Measurements from ENCODE around the gene FAM184A. TPM values are rescaled to one million over a fixed set of nuclear protein-coding genes. Genes with fewer than 3 reads are reported as not detected.

The FAM184A gene
- total RNA-seq, 1 experiment from 2014 or later: 8.7 TPM

- intact Hi-C loops (cut with micrococcal nuclease; ENCODE audit: unreplicated experiment) (no loop called here), in situ Hi-C loops (cut with HindIII; ENCODE audit: low pct_unique_long_range_greater_than_20kb, low sequenced_read_pairs) (no loop called here)
- ChIA-PET POLR2A (no interaction called here), CTCF (no interaction called here)
- BruUV-seq (replicated peaks): TSS peak; percentile 67
- peak overlapping the region; percentile 96 to 97 for H3K4me3 ChIP-seq (ENCODE audit: low read depth in 2 of 2, low read length in 2 of 2)
- ATAC-seq (no peak), DNase-seq (ENCODE audit: low read depth, low spot score) (no peak)
- H3K36me3 ChIP-seq (ENCODE audit: control insufficient read depth, insufficient read depth, low read length): peaks cover 17% of the 10 kb centered on the region
- H3K4me1 ChIP-seq (ENCODE audit: control insufficient read depth, insufficient read depth, low read length): peaks cover 17% of the 10 kb centered on the region; the same call in 1 of the 2 replicates
- H3K9me3 ChIP-seq (ENCODE audit: control insufficient read depth, insufficient read depth, low read depth, low read length): no peaks in the 10 kb centered on the region
- H3K27ac ChIP-seq (ENCODE audit: low read length): 0 out of 2 replicates have a peak overlapping the region, but pooled peaks have one; percentile 26
- no peak for TF ChIP-seq SIN3A (IDR thresholded peaks at IDR 0.05; ENCODE audit: borderline replicate concordance, insufficient read depth, low read depth, low read length)
- TF ChIP-seq, protein P1, sequence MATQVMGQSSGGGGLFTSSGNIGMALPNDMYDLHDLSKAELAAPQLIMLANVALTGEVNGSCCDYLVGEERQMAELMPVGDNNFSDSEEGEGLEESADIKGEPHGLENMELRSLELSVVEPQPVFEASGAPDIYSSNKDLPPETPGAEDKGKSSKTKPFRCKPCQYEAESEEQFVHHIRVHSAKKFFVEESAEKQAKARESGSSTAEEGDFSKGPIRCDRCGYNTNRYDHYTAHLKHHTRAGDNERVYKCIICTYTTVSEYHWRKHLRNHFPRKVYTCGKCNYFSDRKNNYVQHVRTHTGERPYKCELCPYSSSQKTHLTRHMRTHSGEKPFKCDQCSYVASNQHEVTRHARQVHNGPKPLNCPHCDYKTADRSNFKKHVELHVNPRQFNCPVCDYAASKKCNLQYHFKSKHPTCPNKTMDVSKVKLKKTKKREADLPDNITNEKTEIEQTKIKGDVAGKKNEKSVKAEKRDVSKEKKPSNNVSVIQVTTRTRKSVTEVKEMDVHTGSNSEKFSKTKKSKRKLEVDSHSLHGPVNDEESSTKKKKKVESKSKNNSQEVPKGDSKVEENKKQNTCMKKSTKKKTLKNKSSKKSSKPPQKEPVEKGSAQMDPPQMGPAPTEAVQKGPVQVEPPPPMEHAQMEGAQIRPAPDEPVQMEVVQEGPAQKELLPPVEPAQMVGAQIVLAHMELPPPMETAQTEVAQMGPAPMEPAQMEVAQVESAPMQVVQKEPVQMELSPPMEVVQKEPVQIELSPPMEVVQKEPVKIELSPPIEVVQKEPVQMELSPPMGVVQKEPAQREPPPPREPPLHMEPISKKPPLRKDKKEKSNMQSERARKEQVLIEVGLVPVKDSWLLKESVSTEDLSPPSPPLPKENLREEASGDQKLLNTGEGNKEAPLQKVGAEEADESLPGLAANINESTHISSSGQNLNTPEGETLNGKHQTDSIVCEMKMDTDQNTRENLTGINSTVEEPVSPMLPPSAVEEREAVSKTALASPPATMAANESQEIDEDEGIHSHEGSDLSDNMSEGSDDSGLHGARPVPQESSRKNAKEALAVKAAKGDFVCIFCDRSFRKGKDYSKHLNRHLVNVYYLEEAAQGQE (IDR thresholded peaks at IDR 0.05; ENCODE audit: insufficient read depth in 1 of 2, low read depth in 2 of 2, low read length in 1 of 2): no peak
- no peaks in the 10 kb centered on the region for H3K27me3 ChIP-seq (ENCODE audit: control insufficient read depth, insufficient read depth, low read length)
Observed at GRCh38 chr6:118933855-118934460, 144.5 kb downstream of the FAM184A start.

DNA sequence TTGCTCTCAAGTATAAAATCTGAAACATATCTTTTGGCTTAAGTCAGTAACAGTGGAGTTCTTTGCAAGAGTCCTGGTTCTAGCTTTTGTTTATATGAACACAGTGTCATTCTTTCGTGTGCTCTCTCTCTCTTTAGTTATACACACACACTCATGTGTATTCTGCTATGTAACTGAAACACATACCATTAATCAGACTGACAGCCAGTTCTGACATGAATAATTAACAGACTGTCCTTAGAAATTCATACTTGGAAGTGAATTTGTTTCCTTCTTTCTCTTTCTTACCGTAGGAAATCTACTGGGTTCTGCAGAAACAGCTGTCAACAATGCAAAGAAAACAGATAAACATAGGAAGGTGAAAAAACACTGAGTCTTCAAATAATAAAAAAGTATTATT lies 146.0 kb downstream of the FAM184A start:
- H3K36me3 ChIP-seq (ENCODE audit: control insufficient read depth, insufficient read depth, low read length): peaks cover 17% of the 10 kb centered on the region
- DNase-seq (ENCODE audit: low read depth, low spot score) (no peak), ATAC-seq (no peak)
- peaks cover 17% of the 10 kb centered on the region; the same call in 1 of the 2 replicates for H3K4me1 ChIP-seq (ENCODE audit: control insufficient read depth, insufficient read depth, low read length)
- in situ Hi-C loops (cut with HindIII; ENCODE audit: low pct_unique_long_range_greater_than_20kb, low sequenced_read_pairs) (no loop called here), intact Hi-C loops (cut with micrococcal nuclease; ENCODE audit: unreplicated experiment) (no loop called here)
- no peaks in the 10 kb centered on the region for H3K27me3 ChIP-seq (ENCODE audit: control insufficient read depth, insufficient read depth, low read length)
- no TSS peak for BruUV-seq (replicated peaks)
- POLR2A ChIA-PET: no interaction called here
- CTCF ChIA-PET: no interaction called here
- H3K27ac ChIP-seq (ENCODE audit: low read length): no peak overlapping the region
- no peak overlapping the region for H3K4me3 ChIP-seq (ENCODE audit: low read depth in 2 of 2, low read length in 2 of 2)
- H3K9me3 ChIP-seq (ENCODE audit: control insufficient read depth, insufficient read depth, low read depth, low read length): no peaks in the 10 kb centered on the region
- TF ChIP-seq SIN3A (IDR thresholded peaks at IDR 0.05; ENCODE audit: borderline replicate concordance, insufficient read depth, low read depth, low read length): no peak
- no peak for TF ChIP-seq POLR2AphosphoS5 (IDR thresholded peaks at IDR 0.05; ENCODE audit: low read depth, low read length)
- no peak for TF ChIP-seq TCF7L2 (IDR thresholded peaks at IDR 0.05; ENCODE audit: low read depth, low read length)
- TF ChIP-seq, protein P1 (IDR thresholded peaks at IDR 0.05; ENCODE audit: insufficient read depth in 1 of 2, low read depth in 2 of 2, low read length in 1 of 2): no peak
- no peak for TF ChIP-seq CTCF (IDR thresholded peaks at IDR 0.05)
